Bronchial epithelial cell (primary cell): ENCODE measurements around the gene NPTX1. TPM values are rescaled to one million over a fixed set of nuclear protein-coding genes. Genes with fewer than 3 reads are reported as not detected.

ENCODE experiments used
- DNase-seq: peaks from one replicate; pipeline ENCODE4 v3.0.0-alpha.2; 2010; ENCODE audit warnings: low read depth
- FAIRE-seq: peaks from 2 replicates; lab custom pipeline; 2011; peaks lifted over from hg19 to GRCh38; lab: Jason Lieb, UNC
- H3K27me3 ChIP-seq: 2 replicates; pipeline ENCODE4 v1.5.1; 2011; ENCODE audit warnings: low read length; ENCODE audit not compliant: control insufficient read depth, insufficient read depth
- H3K36me3 ChIP-seq: 2 replicates; pipeline ENCODE4 v1.5.1; 2011; ENCODE audit warnings: low read length; ENCODE audit not compliant: control insufficient read depth, insufficient read depth
- H3K4me3 ChIP-seq: 2 replicates; pipeline ENCODE4 v1.5.1; 2011; ENCODE audit warnings: mild to moderate bottlenecking, low read depth, low read length, control low read depth
- total RNA-seq: library from RNA; depleted of rRNA; stranded (reverse); fragments of >200 nt; gene quantifications from 2 replicates; pipeline ENCODE4 v1.2.1, GENCODE V29; 2014
- TF ChIP-seq, protein P1 (sequence below): IDR thresholded peaks from 2 replicates; pipeline ENCODE4 v1.5.1; 2011; ENCODE audit warnings: mild to moderate bottlenecking, moderate library complexity, low read length, control low read depth, inconsistent platforms; ENCODE audit not compliant: insufficient read depth, severe bottlenecking

The NPTX1 gene
- total RNA-seq, 1 donor from 2014 or later = under 0.01 TPM

GRCh38 chr17:80494547-80494946, 18.1 kb upstream of the NPTX1 start:
- H3K27me3 ChIP-seq = peaks cover 13% of the 10 kb centered on the region
- DNase-seq = no peak
- FAIRE-seq = no peak
- TF ChIP-seq, protein P1, sequence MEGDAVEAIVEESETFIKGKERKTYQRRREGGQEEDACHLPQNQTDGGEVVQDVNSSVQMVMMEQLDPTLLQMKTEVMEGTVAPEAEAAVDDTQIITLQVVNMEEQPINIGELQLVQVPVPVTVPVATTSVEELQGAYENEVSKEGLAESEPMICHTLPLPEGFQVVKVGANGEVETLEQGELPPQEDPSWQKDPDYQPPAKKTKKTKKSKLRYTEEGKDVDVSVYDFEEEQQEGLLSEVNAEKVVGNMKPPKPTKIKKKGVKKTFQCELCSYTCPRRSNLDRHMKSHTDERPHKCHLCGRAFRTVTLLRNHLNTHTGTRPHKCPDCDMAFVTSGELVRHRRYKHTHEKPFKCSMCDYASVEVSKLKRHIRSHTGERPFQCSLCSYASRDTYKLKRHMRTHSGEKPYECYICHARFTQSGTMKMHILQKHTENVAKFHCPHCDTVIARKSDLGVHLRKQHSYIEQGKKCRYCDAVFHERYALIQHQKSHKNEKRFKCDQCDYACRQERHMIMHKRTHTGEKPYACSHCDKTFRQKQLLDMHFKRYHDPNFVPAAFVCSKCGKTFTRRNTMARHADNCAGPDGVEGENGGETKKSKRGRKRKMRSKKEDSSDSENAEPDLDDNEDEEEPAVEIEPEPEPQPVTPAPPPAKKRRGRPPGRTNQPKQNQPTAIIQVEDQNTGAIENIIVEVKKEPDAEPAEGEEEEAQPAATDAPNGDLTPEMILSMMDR = no peak
- no peaks in the 10 kb centered on the region for H3K36me3 ChIP-seq
- H3K4me3 ChIP-seq = no peak overlapping the region

DNA sequence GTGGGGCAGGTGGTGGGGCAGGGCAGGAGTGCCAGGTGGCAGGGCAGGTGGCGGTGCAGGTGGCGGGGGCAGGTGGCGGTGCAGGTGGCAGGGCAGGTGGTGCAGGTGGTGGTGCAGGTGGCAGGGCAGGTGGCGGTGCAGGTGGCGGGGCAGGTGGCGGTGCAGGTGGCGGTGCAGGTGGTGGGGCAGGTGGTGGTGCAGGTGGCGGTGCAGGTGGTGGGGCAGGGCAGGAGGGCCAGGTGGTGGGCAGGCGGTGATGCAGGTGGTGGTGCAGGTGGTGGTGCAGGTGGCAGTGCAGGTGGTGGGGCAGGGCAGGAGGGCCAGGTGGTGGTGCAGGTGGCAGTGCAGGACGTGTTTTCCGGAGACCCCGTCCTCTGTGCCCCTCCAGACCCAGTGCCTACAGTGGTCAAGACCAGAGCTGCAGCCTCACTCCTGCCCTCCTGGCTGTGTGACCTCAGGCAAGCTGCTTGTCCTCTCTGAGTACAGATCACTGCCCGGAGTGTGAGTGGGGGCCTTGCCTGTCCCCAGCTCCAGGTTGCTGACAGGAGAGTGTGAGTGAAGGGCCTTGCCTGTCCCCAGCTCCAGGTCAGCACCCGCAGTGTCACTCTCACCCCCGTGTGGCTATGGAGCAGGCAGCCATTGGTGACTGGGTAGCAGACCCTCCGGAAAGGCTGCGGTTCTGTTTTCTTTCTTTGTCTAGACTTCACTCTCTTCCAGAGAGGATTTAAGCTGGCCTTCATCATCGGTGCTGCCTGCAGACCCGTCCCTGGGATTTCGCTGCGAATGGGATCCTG, 16.1 kb upstream of the NPTX1 start:
- peaks cover 13% of the 10 kb centered on the region for H3K27me3 ChIP-seq
- TF ChIP-seq, protein P1 = no peak
- DNase-seq (no peak), FAIRE-seq (no peak)
- H3K36me3 ChIP-seq = no peaks in the 10 kb centered on the region
- no peak overlapping the region for H3K4me3 ChIP-seq

GRCh38 chr17:80491478-80492342, 15.3 kb upstream of the NPTX1 start:
- no peak for DNase-seq
- TF ChIP-seq, protein P1 = no peak
- H3K4me3 ChIP-seq = no peak overlapping the region
- H3K36me3 ChIP-seq = no peaks in the 10 kb centered on the region
- no peak for FAIRE-seq
- H3K27me3 ChIP-seq = peaks cover 19% of the 10 kb centered on the region

GRCh38 chr17:80487511-80487910, 11.1 kb upstream of the NPTX1 start:
- Histone ChIP-seq H3K36me3 (no peaks in the 10 kb centered on the region), H3K27me3 (peaks cover 18% of the 10 kb centered on the region), H3K4me3 (no peak overlapping the region)
- DNase-seq (no peak), FAIRE-seq (no peak)
- TF ChIP-seq, protein P1 = no peak

DNA sequence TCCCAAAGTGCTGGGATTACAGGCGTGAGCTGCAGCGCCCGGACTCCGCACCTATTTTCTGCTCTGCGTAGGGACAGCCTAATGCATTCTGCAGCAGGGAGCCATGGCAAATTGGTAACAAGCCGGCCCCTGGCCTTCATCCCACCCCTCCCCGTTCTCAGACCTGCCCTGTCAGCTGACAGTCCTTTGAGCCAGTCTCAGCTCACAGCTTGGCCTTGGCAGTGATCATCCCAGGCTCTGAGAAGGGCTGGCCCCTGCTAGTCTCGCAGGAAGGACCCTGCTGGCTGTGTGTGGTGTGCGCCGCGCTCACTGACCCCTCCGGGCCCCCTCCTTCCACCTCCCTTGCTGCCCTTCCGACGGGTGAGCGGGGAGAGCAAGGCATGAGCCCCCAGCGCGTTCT, 10.3 kb upstream of the NPTX1 start:
- TF ChIP-seq, protein P1 = no peak
- peaks cover 23% of the 10 kb centered on the region for H3K27me3 ChIP-seq
- DNase-seq = no peak
- no peaks in the 10 kb centered on the region for H3K36me3 ChIP-seq
- H3K4me3 ChIP-seq = no peak overlapping the region
- no peak for FAIRE-seq
